DND-41 (cell line): ENCODE data around the gene ALCAM.

ENCODE experiments used
- ATAC-seq: fragments of 200-7000 bp; cut with Tn5 transposase; 3 replicates; pipeline ENCODE4 v1.9.1; 2021; ENCODE audit warnings: low read depth; ENCODE audit not compliant: insufficient read depth
- DNase-seq: peaks from one replicate; pipeline ENCODE4 v3.0.0-alpha.2; 2020
- H2AFZ ChIP-seq: 2 replicates; pipeline ENCODE4 v1.6.0; 2012; ENCODE audit warnings: low read depth, low read length
- H3K27ac ChIP-seq: 2 replicates; pipeline ENCODE4 v1.5.1; 2012; ENCODE audit warnings: low read length, inconsistent platforms
- H3K27me3 ChIP-seq: fragments of 200-600 bp; sonication (generic); 2 replicates; pipeline ENCODE4 v1.6.0; 2012; ENCODE audit warnings: low read length, mild to moderate bottlenecking, inconsistent platforms; ENCODE audit not compliant: insufficient read depth, poor library complexity
- H3K36me3 ChIP-seq: 2 replicates; pipeline ENCODE4 v1.5.1; 2012; ENCODE audit warnings: low read length, inconsistent platforms; ENCODE audit not compliant: insufficient read depth
- H3K4me1 ChIP-seq: 2 replicates; pipeline ENCODE4 v1.5.1; 2012; ENCODE audit warnings: mild to moderate bottlenecking, low read length; ENCODE audit not compliant: insufficient read depth
- H3K4me2 ChIP-seq: 2 replicates; pipeline ENCODE4 v1.6.0; 2012; ENCODE audit warnings: mild to moderate bottlenecking, moderate library complexity, low read length, inconsistent platforms; ENCODE audit not compliant: insufficient read depth
- H3K4me3 ChIP-seq, 2 experiments: fragments of 200-600 bp in 1 of 2; shearing (Covaris generic) in 1 of 2; 2 replicates each; pipeline ENCODE4 v1.5.1; 2012 to 2016; ENCODE audit warnings: inconsistent platforms in 2 of 2, low read length in 2 of 2, mild to moderate bottlenecking in 2 of 2, low read depth in 1 of 2, moderate library complexity in 1 of 2
- H3K79me2 ChIP-seq: 2 replicates; pipeline ENCODE4 v1.6.0; 2012; ENCODE audit warnings: low read length, inconsistent platforms; ENCODE audit not compliant: insufficient read depth
- H3K9ac ChIP-seq: 2 replicates; pipeline ENCODE4 v1.6.0; 2012; ENCODE audit warnings: low read depth, mild to moderate bottlenecking, inconsistent platforms, low read length, moderate library complexity
- H3K9me3 ChIP-seq: 2 replicates; pipeline ENCODE4 v1.5.1; 2012; ENCODE audit warnings: low read length, moderate library complexity, mild to moderate bottlenecking, inconsistent platforms; ENCODE audit not compliant: insufficient read depth, severe bottlenecking
- H4K20me1 ChIP-seq: 2 replicates; pipeline ENCODE4 v1.6.0; 2012; ENCODE audit warnings: low read length; ENCODE audit not compliant: insufficient read depth
- CTCF ChIP-seq: IDR thresholded peaks from 2 replicates; pipeline ENCODE4 v1.5.1; 2012; ENCODE audit warnings: borderline replicate concordance, low read length, moderate library complexity, mild to moderate bottlenecking; ENCODE audit not compliant: poor library complexity, severe bottlenecking; ENCODE audit errors: extremely low read depth
- EZH2 ChIP-seq: IDR thresholded peaks from 3 replicates; pipeline ENCODE4 v1.6.1; 2012; ENCODE audit warnings: borderline replicate concordance, low read depth, mild to moderate bottlenecking, moderate library complexity, low read length, inconsistent platforms; ENCODE audit not compliant: severe bottlenecking

ALCAM gene

GRCh38 chr3:105352976-105353375, 13.7 kb upstream of the ALCAM start:
- ATAC-seq, result no peak
- H3K4me3 ChIP-seq, result no peak overlapping the region
- H3K4me2 ChIP-seq, result no peak overlapping the region
- TF ChIP-seq EZH2 (no peak), CTCF (no peak)
- no peak overlapping the region for H3K9ac ChIP-seq
- H3K79me2 ChIP-seq, result no peaks in the 10 kb centered on the region
- no peaks in the 10 kb centered on the region for H3K9me3 ChIP-seq
- H3K27ac ChIP-seq, result no peak overlapping the region
- H3K36me3 ChIP-seq, result no peaks in the 10 kb centered on the region
- no peaks in the 10 kb centered on the region for H3K27me3 ChIP-seq
- no peak overlapping the region for H2AFZ ChIP-seq
- no peaks in the 10 kb centered on the region for H3K4me1 ChIP-seq
- no peaks in the 10 kb centered on the region for H4K20me1 ChIP-seq
- no peak for DNase-seq

GRCh38 chr3:105353485-105354161, 13.1 kb upstream of the ALCAM start:
- H3K9ac ChIP-seq, result no peak overlapping the region
- ATAC-seq, result no peak
- no peaks in the 10 kb centered on the region for H4K20me1 ChIP-seq
- no peak overlapping the region for H3K4me3 ChIP-seq
- no peak overlapping the region for H2AFZ ChIP-seq
- no peaks in the 10 kb centered on the region for H3K79me2 ChIP-seq
- H3K4me2 ChIP-seq, result no peak overlapping the region
- no peak overlapping the region for H3K27ac ChIP-seq
- no peaks in the 10 kb centered on the region for H3K27me3 ChIP-seq
- no peaks in the 10 kb centered on the region for H3K4me1 ChIP-seq
- no peaks in the 10 kb centered on the region for H3K9me3 ChIP-seq
- DNase-seq, result no peak
- TF ChIP-seq CTCF (no peak), EZH2 (no peak)
- H3K36me3 ChIP-seq, result no peaks in the 10 kb centered on the region

- no peaks in the 10 kb centered on the region for H3K9me3 ChIP-seq
- no peak for DNase-seq
- no peak for ATAC-seq
- no peak overlapping the region for H3K4me3 ChIP-seq
- no peak overlapping the region for H3K27ac ChIP-seq
- no peak overlapping the region for H3K4me2 ChIP-seq
- no peaks in the 10 kb centered on the region for H3K36me3 ChIP-seq
- H3K79me2 ChIP-seq, result no peaks in the 10 kb centered on the region
- TF ChIP-seq CTCF (no peak), EZH2 (no peak)
- no peaks in the 10 kb centered on the region for H4K20me1 ChIP-seq
- H3K27me3 ChIP-seq, result no peaks in the 10 kb centered on the region
- no peak overlapping the region for H2AFZ ChIP-seq
- no peaks in the 10 kb centered on the region for H3K4me1 ChIP-seq
- no peak overlapping the region for H3K9ac ChIP-seq
Observed at GRCh38 chr3:105354429-105354828, 12.3 kb upstream of the ALCAM start.
